Endodermal cell (in vitro differentiated cells): ENCODE measurements around the gene PHETA1. TPM values are rescaled to one million over a fixed set of nuclear protein-coding genes. Genes with fewer than 3 reads are reported as not detected.
A peak's percentile ranks its signal among the peaks of the same experiment; 100 is the strongest.

Experiments used
- DNase-seq: peaks from one replicate; pipeline ENCODE4 v3.0.0-alpha.2; 2017
- H3K27ac ChIP-seq: 2 replicates; pipeline ENCODE4 v1.5.1; 2013; ENCODE audit warnings: mild to moderate bottlenecking, low read depth, low read length, moderate library complexity
- H3K27me3 ChIP-seq: 2 replicates; pipeline ENCODE4 v1.6.1; 2013; ENCODE audit warnings: mild to moderate bottlenecking, low read length, moderate library complexity; ENCODE audit not compliant: insufficient read depth, control insufficient read depth, poor library complexity, severe bottlenecking
- H3K36me3 ChIP-seq: 2 replicates; pipeline ENCODE4 v1.7.0; 2013; ENCODE audit warnings: mild to moderate bottlenecking, low read length, moderate library complexity; ENCODE audit not compliant: control insufficient read depth, insufficient read depth
- H3K4me1 ChIP-seq: one replicate; pipeline ENCODE4 v1.7.0; 2013; ENCODE audit warnings: low read length; ENCODE audit not compliant: control insufficient read depth, insufficient read depth
- H3K4me3 ChIP-seq: 2 replicates; pipeline ENCODE4 v1.5.1; 2013; ENCODE audit warnings: mild to moderate bottlenecking, low read length, moderate library complexity
- H3K9ac ChIP-seq: 2 replicates; pipeline ENCODE4 v1.6.1; 2013; ENCODE audit warnings: mild to moderate bottlenecking, low read length, moderate library complexity; ENCODE audit not compliant: poor library complexity, severe bottlenecking; ENCODE audit errors: extremely low read depth
- H3K9me3 ChIP-seq: 2 replicates; pipeline ENCODE4 v1.6.1; 2013; ENCODE audit warnings: mild to moderate bottlenecking, low read length, moderate library complexity; ENCODE audit not compliant: control insufficient read depth
- H3K27ac Mint-ChIP-seq: 2 replicates; pipeline ENCODE4 v1.8.0; 2020; ENCODE audit warnings: mixed read lengths
- H3K27me3 Mint-ChIP-seq: 2 replicates; pipeline ENCODE4 v1.8.0; 2021; ENCODE audit warnings: mild to moderate bottlenecking, mixed read lengths; ENCODE audit not compliant: insufficient read depth
- H3K36me3 Mint-ChIP-seq: 2 replicates; pipeline ENCODE4 v1.8.0; 2020; ENCODE audit warnings: low read depth, mixed read lengths
- H3K4me1 Mint-ChIP-seq: 2 replicates; pipeline ENCODE4 v1.8.0; 2020; ENCODE audit warnings: mixed read lengths
- H3K4me3 Mint-ChIP-seq: 2 replicates; pipeline ENCODE4 v1.8.0; 2020; ENCODE audit warnings: mild to moderate bottlenecking, moderate library complexity, mixed read lengths
- H3K9me3 Mint-ChIP-seq: 2 replicates; pipeline ENCODE4 v1.8.0; 2020; ENCODE audit warnings: mild to moderate bottlenecking, mixed read lengths
- CTCF ChIP-seq: fragments of 200-600 bp; sonication (generic); conservative IDR thresholded peaks from 2 replicates; pipeline ENCODE4 v1.5.0; 2021; ENCODE audit warnings: antibody characterized with exemption, mild to moderate bottlenecking
- whole genome bisulfite sequencing, 2 experiments: methylation state at CpG; one replicate each; pipeline versions ENCODE4 v1.1.5 to v1.1.7; 2013; ENCODE audit warnings: missing lambda C conversion rate in 2 of 2, mixed read lengths in 1 of 2; ENCODE audit not compliant: insufficient coverage in 1 of 2, insufficient read length in 1 of 2; 5-methylcytosine and 5-hydroxymethylcytosine counted together
- total RNA-seq, 2 donors: library from RNA; stranded (reverse); fragmentation: NEBNext Ultra II Directional in 1 of 2; extraction: Animal tissue kit (Norgen Biotek cat#: 25700) in 1 of 2; gene quantifications; 2 replicates in 1 of 2; 3 replicates in 1 of 2; pipeline ENCODE4 v1.2.1, GENCODE V29; 2021

The PHETA1 gene
- total RNA-seq, 2 donors from 2014 or later, result 15.0 to 19.2 TPM

GRCh38 chr12:111390910-111391309, 22.0 kb upstream of the PHETA1 start:
- Histone ChIP-seq H3K4me3 (no peak overlapping the region), H3K27me3 (no peaks in the 10 kb centered on the region), H3K9ac (no peak overlapping the region), H3K9me3 (no peaks in the 10 kb centered on the region), H3K27ac (no peak overlapping the region), H3K36me3 (no peaks in the 10 kb centered on the region), H3K4me1 (no peaks in the 10 kb centered on the region)
- no peaks in the 10 kb centered on the region for H3K36me3 Mint-ChIP-seq
- no peaks in the 10 kb centered on the region for H3K9me3 Mint-ChIP-seq
- H3K27ac Mint-ChIP-seq, result no peak overlapping the region
- no peak for DNase-seq
- H3K4me1 Mint-ChIP-seq, result peaks cover 2% of the 10 kb centered on the region
- H3K27me3 Mint-ChIP-seq, result peaks cover 4% of the 10 kb centered on the region
- no peak overlapping the region for H3K4me3 Mint-ChIP-seq
- WGBS, 2 experiments, result 92 to 93% methylated on average over 7 to 9 of the region's 9 CpGs
- no peak for TF ChIP-seq CTCF

GRCh38 chr12:111389635-111390034, 20.7 kb upstream of the PHETA1 start:
- Mint-ChIP-seq H3K9me3 (no peaks in the 10 kb centered on the region), H3K27ac (no peak overlapping the region), H3K4me3 (no peak overlapping the region), H3K4me1 (peaks cover 2% of the 10 kb centered on the region), H3K27me3 (peaks cover 4% of the 10 kb centered on the region), H3K36me3 (no peaks in the 10 kb centered on the region)
- WGBS, 2 experiments, result 91 to 100% methylated on average over 4 to 5 of the region's 7 CpGs
- peak; percentile 34 for TF ChIP-seq CTCF
- DNase-seq, result peak; percentile 51
- no peaks in the 10 kb centered on the region for H3K4me1 ChIP-seq
- no peaks in the 10 kb centered on the region for H3K9me3 ChIP-seq
- no peaks in the 10 kb centered on the region for H3K27me3 ChIP-seq
- no peak overlapping the region for H3K4me3 ChIP-seq
- no peaks in the 10 kb centered on the region for H3K36me3 ChIP-seq
- H3K9ac ChIP-seq, result no peak overlapping the region
- no peak overlapping the region for H3K27ac ChIP-seq

GRCh38 chr12:111387747-111388323, 18.9 kb upstream of the PHETA1 start:
- H3K9me3 Mint-ChIP-seq, result no peaks in the 10 kb centered on the region
- WGBS, 2 experiments, result 88 to 92% methylated on average over 7 to 9 of the region's 9 CpGs
- no peak overlapping the region for H3K9ac ChIP-seq
- H3K27ac ChIP-seq, result no peak overlapping the region
- H3K4me3 ChIP-seq, result no peak overlapping the region
- H3K27me3 Mint-ChIP-seq, result peaks cover 7% of the 10 kb centered on the region
- H3K36me3 ChIP-seq, result no peaks in the 10 kb centered on the region
- no peaks in the 10 kb centered on the region for H3K27me3 ChIP-seq
- no peaks in the 10 kb centered on the region for H3K9me3 ChIP-seq
- no peak overlapping the region for H3K27ac Mint-ChIP-seq
- TF ChIP-seq CTCF, result no peak
- no peaks in the 10 kb centered on the region for H3K4me1 Mint-ChIP-seq
- no peak for DNase-seq
- H3K36me3 Mint-ChIP-seq, result no peaks in the 10 kb centered on the region
- H3K4me1 ChIP-seq, result no peaks in the 10 kb centered on the region
- H3K4me3 Mint-ChIP-seq, result no peak overlapping the region
